Kidney glomerular epithelial cell (primary cell): ENCODE results near the gene ATP6V1G1.
"Not testable (repeated sequence)": the region's sequence is repeated elsewhere in the genome, so short reads cannot be mapped to it uniquely, and the experiment has no call there.

Source experiments
- DNase-seq: peaks from one replicate; lab custom pipeline; 2025; lab: John Stamatoyannopoulos, UW

The ATP6V1G1 gene

DNA sequence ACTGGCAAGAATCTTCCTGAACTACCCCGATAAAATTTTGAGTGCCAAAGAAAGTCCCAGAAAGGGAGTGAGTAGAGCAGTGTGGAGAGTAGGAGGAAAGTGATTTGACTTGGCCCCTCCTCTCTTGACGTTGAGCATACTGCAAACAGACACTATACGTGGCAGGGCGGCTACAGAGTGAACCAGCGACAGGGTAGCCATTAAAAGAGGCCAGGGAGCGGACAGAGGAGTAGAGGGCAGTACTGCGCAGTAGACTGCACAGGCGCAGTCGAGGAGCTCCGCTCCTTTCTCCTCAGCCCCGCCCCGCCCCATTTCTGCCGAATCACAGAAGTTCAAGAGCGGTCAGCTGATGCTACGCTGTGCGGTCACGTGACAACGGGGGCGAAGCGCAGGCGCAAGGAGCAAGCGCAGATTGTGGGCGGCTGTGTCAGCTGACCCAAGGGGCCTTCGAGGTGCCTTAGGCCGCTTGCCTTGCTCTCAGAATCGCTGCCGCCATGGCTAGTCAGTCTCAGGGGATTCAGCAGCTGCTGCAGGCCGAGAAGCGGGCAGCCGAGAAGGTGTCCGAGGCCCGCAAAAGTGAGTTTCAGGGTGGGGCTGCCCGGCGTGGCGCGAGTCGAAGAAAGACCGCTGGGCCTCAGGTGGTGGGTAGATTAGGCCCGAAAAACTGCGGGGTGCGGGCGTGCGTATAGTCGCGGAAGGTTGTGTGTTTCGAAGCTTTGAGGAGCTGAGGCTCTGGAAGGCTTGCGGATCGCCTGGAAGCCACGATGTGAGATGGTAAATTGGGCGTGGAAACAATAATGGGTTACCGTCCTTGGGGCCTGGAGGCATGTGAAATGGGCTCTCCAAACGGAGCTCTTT, at the start of gene ATP6V1G1:
Gene ATP6V1G1 (plus strand): TSS at position 425 of the 858 bp plus-strand sequence. CDS start 70 bp downstream, at position 495.
- peak; percentile 96 for DNase-seq

- DNase-seq: no peak
These were observed 49.3 kb upstream of the ATP6V1G1 start for GRCh38 chr9:114538241-114538640.

DNA sequence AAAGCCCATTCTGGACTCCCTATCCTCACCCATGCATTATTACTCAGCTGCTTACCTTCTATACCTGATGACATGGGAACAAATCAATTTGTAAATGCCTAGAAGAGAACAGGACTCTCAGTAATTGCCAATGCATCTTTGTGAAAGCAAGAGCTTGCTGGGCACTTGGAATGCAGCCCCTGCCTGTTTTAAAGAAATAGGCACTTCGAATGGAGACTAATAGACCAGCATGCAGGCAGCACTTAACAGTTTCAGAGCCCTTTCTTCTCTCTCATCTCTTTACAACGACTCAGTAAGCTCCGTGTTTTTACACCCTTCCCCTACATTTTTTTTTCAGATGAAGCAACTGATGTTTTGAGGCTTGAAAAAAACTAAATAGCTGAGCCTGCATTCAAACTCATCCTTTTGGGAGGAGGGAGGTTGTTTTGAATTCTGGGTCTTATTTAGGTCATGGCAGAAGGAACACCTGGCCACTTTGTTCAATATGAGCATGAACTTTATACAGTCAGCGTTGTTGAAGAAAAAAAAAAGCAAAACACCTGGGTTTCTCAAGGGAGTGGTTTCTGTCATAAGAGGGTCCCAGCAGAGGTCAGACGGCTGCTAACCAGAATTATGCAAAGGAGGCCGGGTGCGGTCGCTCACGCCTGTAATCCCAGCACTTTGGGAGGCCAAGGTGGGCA, 47.7 kb upstream of the ATP6V1G1 start:
- DNase-seq: no peak

GRCh38 chr9:114545055-114545454, 42.5 kb upstream of the ATP6V1G1 start:
- no peak for DNase-seq

- no peak for DNase-seq
These were observed 40.7 kb upstream of the ATP6V1G1 start for GRCh38 chr9:114546851-114547250.

DNA sequence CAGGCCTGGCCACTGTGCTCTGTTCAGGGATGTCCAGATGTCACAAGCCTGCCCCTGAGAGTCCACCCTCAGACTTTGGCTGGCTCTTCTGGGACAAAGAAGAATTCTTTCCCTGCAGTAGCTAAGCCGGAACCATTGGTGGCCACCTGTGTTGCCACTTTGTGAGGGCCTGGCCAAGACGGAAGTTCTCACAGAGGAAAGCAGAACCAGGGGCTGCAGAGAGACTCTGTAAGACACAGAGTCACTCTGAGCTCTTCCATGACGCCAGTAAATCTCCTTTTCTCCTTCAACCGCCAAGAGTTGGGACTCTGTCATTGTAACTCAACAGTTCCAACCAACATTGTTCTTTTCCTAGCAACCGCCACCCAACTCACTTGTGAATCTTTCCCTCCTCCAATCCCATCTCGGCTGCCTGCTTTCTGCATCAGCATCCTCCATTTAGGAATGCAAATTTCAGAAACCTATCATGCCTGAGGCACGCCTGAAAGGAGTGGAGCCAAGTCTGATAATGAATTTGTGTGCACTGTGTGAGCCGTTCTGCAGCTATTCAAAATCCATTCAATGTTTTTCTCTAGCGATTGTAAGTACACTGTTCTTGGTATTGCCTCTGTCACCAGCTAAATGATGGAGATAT, 37.8 kb upstream of the ATP6V1G1 start:
- no peak for DNase-seq

- peak; percentile 99 for DNase-seq
These were observed 35.6 kb upstream of the ATP6V1G1 start for GRCh38 chr9:114551750-114552685.

DNA sequence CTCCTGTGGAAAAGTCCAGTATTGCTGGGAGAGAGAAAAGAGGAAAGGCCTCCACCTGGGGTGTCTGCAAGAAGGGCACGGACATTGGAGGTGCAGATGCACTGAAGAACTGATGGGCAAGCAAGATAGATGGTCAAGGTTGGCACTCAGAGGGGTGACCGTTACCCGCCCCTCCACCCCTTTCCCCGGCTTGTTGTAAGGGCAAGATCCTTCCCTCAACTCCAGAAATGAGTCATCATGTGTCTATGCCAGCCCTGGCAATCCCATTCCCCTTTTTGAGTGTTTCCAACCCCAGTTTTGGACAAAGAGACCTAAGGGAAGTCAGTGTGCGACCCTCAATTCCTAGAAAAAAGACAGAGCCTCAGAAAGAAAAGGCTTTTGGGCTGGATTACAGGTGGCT, 34.9 kb upstream of the ATP6V1G1 start:
- peak; percentile 51 for DNase-seq

- no peak for DNase-seq
These were observed 34.4 kb upstream of the ATP6V1G1 start for GRCh38 chr9:114553202-114553601.

DNA sequence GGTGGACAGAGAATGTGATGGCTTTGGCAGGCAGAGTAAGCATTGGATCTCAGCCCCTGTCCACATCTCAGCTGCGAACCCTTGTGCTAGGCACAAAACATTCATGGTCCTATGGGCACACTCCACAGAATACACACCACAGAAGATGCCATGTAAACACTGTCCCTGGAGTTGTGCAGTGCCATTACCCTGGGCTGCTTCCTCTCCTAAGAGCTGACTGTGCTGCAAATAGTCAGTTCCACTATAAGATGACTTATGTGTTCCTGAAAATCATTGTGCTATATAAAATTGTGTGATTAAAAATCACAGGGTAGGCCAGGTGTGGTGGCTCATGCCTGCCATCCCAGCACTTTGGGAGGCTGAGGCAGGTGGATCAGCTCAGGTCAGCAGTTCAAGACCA, 31.9 kb upstream of the ATP6V1G1 start:
- DNase-seq: no peak

GRCh38 chr9:114558027-114558675, 29.4 kb upstream of the ATP6V1G1 start:
- DNase-seq: no peak

DNA sequence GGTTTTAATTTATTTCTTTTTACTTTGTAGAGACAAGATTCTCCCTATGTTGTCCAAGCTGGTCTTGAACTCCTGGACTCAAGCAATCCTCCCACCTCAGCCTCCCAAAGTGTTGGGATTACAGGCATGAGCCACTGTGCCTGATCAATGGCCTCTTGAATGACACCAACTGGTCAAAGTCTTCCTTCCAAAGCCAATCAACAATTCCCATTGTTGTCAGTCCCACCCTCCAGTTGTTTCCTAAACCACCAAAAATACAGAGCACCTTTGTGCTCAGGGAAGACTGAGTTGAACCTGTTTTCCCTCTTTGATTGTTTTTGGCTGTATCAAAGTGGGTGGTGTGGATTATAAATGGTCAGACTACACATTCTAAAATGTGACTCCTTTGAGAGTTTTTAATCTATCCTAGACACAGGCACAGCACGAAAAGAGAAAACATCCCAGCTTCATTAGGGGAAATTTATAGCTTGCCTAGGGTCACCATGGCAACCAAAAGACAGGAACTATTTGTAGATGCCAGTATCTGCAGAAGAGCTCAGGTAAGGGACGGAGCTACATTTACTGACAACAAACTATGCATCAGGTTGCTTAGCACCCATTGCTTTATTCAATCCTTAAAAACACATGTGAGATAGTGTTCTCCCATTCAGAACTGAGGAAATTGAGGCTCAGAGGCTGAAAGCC, 27.6 kb upstream of the ATP6V1G1 start:
- DNase-seq: no peak

DNA sequence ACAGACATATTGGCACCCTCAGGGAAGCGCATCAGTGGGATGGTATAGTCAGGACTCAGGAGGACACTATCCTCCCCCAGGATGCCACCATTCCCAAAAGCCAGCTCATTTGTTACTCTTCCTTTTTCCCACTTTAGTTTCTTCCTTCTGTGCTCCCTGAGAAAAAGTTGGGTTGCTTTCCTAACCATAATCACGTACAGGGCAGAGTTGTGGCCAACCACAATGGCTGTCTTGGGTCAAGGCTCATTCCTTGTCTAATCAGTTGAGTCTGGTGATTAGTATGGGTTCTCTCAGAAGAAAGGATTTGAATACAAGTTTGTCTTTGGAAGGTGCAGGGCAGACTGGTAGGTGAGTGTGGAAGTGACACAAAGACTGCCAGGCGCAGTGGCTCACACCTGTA, 26.6 kb upstream of the ATP6V1G1 start:
- no peak for DNase-seq

DNA sequence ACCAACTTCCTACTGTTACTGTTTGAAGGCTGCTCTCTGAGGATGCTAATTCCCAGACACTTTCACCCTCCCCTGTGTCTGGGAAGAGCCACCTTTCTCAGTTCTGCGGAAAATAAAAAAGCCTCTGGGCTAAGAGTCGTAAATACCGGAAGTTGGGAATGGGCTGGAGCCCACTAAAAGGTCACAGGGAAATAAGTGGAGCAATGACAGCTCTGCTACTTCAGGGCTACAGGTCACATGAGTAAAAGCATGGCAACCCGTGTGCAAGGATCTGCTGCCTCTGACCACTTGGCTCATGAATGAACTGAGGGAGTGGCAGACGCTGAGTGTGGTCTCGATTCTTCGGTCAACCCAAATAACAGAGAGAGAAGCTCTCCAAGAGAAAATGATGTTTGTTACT, 25.8 kb upstream of the ATP6V1G1 start:
- DNase-seq: no peak

- DNase-seq: no peak
These were observed 22.4 kb upstream of the ATP6V1G1 start for GRCh38 chr9:114565204-114565603.

DNA sequence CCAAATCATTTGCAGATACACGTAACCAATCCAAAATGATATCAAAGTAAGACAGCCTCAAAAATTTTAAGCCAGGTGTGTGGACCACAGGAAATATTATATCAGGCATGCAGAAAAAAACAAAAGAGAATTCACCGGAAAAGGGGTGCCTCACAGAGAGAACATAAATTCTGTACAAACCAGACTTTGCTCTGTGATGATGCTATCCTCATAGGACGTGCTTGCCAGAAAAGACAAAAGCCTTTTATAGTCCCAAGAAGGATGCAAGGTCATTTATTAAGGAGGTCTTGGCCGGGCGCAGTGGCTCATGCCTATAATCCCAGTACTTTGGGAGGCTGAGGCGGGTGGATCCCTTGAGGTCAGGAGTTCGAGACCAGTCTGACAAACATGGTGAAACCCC, 16.8 kb upstream of the ATP6V1G1 start:
- no peak for DNase-seq

DNA sequence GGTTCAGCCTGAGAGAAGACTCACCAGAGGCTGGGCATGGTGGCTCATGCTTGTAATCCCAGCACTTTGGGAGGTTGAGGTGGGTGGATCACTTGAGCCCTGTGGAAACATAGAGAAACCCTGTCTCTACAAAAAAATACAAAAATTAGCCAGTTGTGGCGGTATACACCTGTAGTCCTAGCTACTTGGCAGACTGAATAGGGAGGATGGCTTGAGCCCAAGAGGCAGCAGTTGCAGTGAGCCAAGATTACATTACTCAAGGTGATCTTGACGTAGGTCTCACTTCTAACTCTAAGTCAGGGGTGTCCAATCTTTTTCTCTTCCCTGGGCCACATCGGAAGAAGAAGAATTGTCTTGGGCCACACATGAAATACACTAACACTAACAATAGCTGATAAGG, 16.2 kb upstream of the ATP6V1G1 start:
- no peak for DNase-seq

GRCh38 chr9:114572199-114572598, 15.4 kb upstream of the ATP6V1G1 start:
- no peak for DNase-seq

- no peak for DNase-seq
These were observed 13.1 kb upstream of the ATP6V1G1 start for GRCh38 chr9:114574438-114574837.

- DNase-seq: peak; percentile 30
These were observed 10.8 kb upstream of the ATP6V1G1 start for GRCh38 chr9:114576779-114577178.

DNA sequence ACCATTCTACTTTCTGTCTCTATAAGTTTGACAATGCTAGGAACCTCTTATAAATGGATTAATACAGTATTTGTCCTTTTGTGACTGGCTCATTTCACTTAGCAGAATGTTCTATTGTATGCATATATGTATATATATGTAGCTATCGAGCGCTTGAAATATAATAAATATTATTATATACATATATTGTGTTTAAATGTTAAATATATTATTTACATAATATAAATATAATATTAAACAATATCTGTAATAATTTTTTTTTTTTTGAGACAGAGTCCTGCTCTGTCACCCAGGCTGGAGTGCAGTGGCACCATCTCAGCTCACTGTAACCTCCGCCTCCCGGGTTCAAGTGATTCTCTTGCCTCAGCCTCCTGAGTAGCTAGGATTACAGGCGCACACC, 9.4 kb upstream of the ATP6V1G1 start:
- not testable (repeated sequence) for DNase-seq
